ENCODE data around the gene EXOSC10.
"Not testable (repeated sequence)": the region's sequence is repeated elsewhere in the genome, so short reads cannot be mapped to it uniquely, and the experiment has no call there.

Gene EXOSC10

GRCh38 chr1:11023201-11023600 lies 76.5 kb downstream of the EXOSC10 start:
- in situ Hi-C loops (cut with HindIII; ENCODE audit: low sequenced_read_pairs), result no loop called here

GRCh38 chr1:11019971-11020370 lies 79.7 kb downstream of the EXOSC10 start:
- in situ Hi-C loops (cut with HindIII; ENCODE audit: low sequenced_read_pairs), result no loop called here

GRCh38 chr1:11019358-11019757 lies 80.3 kb downstream of the EXOSC10 start:
- in situ Hi-C loops (cut with HindIII; ENCODE audit: low sequenced_read_pairs), result not testable (repeated sequence)
